GM19023 (cell line): Measurements from ENCODE around the gene SLC25A48.
"Not testable (repeated sequence)": the region's sequence is repeated elsewhere in the genome, so short reads cannot be mapped to it uniquely, and the experiment has no call there.

Experiments used
- ATAC-seq: cut with Tn5 transposase; IDR thresholded peaks from one replicate; pipeline ENCODE4 v1.9.1; 2021; ENCODE audit warnings: mild to moderate bottlenecking, moderate library complexity; ENCODE audit not compliant: unreplicated experiment

SLC25A48 gene

DNA sequence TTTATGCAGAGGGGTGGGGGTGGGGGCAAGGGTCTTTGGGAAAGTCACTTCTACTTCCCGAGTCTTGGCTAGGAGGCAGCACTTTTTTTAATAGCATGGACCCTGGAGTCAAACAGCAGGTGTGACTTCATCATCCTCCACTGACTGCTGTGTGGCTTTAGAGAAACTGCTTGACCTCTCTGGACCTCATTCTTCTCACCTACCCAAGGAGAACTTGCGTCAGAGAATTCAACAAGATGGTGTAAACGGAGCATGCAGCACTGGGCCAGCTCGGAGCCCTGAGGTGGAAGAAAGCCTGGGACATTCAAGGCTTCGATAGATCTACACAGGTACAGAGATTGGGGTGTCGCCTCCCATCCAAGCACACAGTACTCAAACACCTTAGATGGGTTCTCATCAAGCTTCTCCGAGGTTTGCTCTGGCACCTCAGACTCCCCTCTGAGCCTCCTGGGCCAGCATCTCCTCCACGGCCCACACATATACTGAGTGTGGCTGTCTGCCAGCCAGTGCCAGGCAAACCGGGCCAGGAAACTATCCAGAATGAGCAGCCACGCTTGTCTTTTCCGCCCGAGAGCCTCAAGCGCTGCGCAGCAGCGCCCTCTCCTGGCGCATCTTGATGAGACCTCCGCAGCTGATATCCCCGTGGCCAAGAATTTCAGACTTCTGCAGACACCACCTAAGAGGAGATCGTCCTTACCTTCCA is 4.6 kb upstream of the SLC25A48 start:
- ATAC-seq: no peak

GRCh38 chr5:135830384-135830700 is 4.1 kb upstream of the SLC25A48 start:
- ATAC-seq: no peak

GRCh38 chr5:135830876-135831275 is 3.6 kb upstream of the SLC25A48 start:
- ATAC-seq: no peak

DNA sequence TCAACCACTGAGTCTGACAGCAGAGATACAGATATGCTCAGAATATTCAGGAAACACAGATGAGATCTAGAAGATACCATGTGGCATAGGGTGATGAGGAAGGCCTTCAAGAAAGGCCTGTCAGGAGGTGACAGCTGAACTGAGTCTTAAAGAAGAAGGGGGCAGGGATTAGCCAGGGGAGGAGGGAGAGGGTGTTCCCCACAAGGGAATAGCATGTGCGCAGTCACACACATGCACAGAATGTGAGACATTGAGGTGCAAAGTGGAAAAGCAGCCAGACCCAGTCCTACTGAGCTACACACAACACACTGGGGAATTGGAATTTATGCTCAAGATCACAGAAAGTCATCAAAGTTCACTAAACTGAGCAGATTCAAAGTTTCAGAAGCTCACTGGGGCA is 3.0 kb upstream of the SLC25A48 start:
- no peak for ATAC-seq

GRCh38 chr5:135831851-135832555 is 2.5 kb upstream of the SLC25A48 start:
- no peak for ATAC-seq

- no peak for ATAC-seq
Measured at GRCh38 chr5:135832941-135833920, 1.2 kb upstream of the SLC25A48 start.

GRCh38 chr5:135833961-135834638 is 363 bp upstream of the SLC25A48 start:
- peak; percentile 68 for ATAC-seq

DNA sequence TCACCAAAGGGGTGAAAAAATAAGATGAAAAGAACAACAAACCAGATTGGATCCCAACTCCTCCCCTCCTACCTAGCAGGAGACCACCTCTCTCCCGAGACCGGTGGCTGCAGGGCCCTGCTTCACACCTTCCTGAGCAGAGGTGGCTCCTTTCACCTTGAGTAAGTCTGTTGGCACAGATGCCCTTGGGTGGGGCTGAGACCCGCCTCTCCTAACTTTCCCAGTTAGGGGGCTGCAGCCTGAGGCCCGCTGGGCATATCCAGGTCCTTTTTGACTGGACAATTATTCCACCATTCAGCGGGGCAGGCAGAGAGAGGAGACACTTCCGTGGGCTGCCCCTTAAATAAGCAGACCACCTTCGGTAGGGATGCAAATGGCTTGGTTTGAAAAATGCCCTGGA is 1.3 kb downstream of the SLC25A48 start:
- ATAC-seq: no peak

GRCh38 chr5:135838395-135838794 is 3.9 kb downstream of the SLC25A48 start:
- ATAC-seq: not testable (repeated sequence)

DNA sequence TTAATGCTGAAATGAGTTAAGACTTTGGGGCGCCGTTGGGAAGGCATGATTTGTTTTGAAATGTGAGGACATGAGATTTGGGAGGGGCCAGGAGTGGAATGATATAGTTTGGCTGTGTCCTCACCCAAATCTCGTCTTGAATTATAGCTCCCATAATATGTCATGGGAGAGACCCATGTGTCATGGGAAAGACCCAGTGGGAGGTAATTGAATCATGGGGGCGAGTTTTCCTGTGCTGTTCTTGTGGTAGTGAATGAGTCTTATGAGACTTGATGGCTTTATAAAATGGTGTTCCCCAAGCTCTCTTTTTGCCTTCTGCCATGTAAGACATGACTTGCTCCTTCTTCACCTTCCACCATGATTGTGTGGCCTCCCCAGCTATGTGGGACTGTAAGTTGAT is 5.1 kb downstream of the SLC25A48 start:
- ATAC-seq: no peak

- no peak for ATAC-seq
Measured at GRCh38 chr5:135840959-135841358, 6.5 kb downstream of the SLC25A48 start.

- no peak for ATAC-seq
Measured at GRCh38 chr5:135842737-135843136, 8.3 kb downstream of the SLC25A48 start.

GRCh38 chr5:135843571-135844337 is 9.3 kb downstream of the SLC25A48 start:
- ATAC-seq: no peak

- no peak for ATAC-seq
Measured at GRCh38 chr5:135846311-135846710, 11.8 kb downstream of the SLC25A48 start.

- ATAC-seq: no peak
Measured at GRCh38 chr5:135847976-135848375, 13.5 kb downstream of the SLC25A48 start.

DNA sequence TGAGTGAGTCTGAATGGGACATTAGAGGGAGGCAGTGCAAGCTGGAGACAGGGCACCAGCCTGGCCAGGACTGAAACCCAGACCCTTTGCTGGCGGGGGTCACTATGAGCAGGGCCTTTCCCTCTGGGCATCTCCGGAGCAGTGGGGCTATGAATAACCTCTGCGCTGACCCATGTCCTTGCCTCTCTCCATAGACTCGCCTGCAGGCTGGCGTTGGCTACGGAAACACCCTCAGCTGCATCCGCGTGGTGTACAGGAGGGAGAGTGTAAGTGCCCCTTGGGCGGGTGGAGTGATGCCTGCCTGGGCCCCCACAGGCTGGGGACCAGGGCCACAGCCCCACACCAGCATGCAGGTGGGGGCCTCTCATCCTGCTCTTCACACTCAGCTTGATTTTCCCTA is 15.8 kb downstream of the SLC25A48 start:
- ATAC-seq: no peak

- no peak for ATAC-seq
Measured at GRCh38 chr5:135850671-135851070, 16.2 kb downstream of the SLC25A48 start.

DNA sequence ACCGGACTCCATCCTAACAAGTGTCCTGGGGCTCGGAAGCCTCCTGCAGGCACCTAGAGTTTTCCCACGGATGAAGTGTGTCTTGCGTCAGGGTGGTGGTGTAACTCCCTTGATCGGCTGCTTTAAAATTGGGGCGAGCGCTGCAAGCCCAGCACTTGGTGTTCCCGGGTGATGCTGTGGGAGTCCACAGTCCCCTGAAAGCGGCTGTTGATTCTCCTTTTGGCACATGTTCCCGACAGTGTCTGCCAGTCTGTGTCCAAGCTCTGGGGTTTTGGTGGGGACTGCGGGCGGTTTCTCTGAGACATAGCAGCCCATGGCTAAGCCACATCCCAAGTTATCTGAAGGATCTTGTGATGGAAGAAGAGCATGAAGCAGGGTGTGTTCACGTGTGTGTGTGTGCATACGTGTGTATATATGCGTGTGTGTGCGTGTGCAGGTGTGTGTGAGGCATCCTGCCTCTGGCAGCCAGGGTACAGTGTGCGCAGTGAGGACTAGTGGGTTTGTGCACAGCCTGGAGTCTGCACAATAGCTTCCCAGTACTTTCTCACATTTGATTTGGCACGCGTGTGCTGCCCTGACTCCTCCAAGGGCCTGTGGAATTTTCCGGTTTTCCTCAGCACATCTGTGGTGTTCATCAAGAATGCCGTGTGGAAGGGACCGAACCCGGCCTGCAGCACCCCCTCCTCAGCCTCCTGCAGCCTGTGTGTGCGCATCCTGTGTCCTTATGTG is 16.9 kb downstream of the SLC25A48 start:
- no peak for ATAC-seq
